ENCODE measurements around the gene REEP3. TPM values are rescaled to one million over a fixed set of nuclear protein-coding genes. Genes with fewer than 3 reads are reported as not detected.
A peak's percentile ranks its signal among the peaks of the same experiment; 100 is the strongest.
"Not testable (repeated sequence)": the region's sequence is repeated elsewhere in the genome, so short reads cannot be mapped to it uniquely, and the experiment has no call there.

Gene REEP3
- total RNA-seq, 2 donors from 2014 or later = 25.4 to 34.1 TPM

DNA sequence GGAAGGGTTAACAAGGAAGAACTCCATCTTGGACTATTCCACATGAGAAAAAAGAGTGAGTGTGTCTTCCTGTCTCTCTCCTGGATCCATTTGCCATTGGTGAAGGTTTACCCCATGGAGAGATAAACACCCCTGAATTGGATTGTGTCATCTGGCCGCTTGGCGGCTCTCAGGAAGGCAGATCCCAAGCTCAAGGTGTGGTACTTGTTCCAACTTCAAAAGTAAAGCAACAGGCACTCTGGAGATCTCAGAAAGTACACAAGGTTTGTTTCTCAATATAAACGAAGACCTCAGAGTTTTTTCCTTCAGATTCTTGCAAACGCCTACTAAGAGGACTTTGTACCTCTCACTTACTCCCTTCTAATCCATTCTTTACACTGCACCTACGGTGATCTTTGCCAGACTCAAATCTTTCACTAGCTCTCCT, 116.7 kb downstream of the REEP3 start:
- no peak for ATAC-seq
- DNase-seq = no peak
- intact Hi-C loops (cut with DNase I) = loop anchor here in 1 of 2 donors (5.0 kb wide), 1 partner anchor 74 kb away; no protein-coding TSS in a partner anchor

DNA sequence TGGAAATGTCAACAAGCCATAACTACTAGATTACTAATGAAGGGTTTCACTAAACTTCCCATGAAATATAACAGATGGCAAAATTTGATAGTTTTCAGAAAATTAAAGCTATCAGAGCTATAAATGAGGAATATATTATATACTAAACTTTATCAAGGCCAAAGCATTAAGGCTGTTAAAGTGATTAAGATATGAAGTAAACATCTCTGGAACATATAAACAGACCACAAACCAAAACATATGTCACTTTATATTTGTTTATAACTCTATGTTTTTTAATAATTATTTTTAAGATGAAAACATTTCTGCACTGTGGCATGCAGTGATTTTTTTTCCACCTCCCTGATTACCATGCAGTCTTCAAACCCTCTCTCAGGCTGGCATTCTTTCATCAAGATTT, 120.2 kb downstream of the REEP3 start:
- intact Hi-C loops (cut with DNase I) = no loop called here
- no peak for DNase-seq
- ATAC-seq = no peak

DNA sequence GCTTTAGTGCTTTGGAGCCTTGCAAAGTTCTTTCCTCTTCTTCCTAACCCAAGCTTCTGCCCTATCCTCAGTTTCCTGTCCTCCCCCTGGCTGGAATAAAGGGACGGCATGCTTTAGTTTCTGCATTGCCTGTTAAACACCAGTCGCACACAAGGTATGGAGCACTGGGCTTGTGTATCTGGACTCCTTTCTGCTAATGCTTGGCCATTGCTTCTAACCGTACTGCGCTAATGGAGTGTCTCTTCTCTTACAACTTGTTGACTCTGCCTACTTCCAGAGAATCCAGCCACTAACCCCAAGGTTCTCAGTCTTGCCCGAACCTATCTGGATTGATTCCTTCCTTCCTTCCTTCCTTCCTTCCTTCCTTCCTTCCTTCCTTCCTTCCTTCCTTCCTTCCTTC, 120.6 kb downstream of the REEP3 start:
- intact Hi-C loops (cut with DNase I) = no loop called here
- DNase-seq = no peak

DNA sequence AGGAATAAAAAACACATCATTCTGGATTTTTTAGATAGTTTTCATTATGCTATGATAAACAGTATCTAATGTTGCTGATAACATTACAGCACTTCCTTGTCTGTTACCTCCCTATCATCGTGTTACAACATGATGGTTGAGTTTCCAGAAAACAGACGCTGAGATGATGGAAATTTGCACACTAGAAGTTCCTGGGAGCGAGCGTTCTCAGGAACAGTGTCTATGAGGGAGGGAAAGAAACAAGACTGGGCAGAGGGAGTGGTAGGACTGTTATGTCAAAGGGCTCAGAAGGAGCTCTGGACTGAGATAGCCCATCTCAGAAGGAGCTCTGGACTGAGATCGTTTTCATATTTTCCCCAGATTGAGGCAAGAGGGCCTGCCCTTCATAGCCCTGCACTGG, 121.6 kb downstream of the REEP3 start:
- intact Hi-C loops (cut with DNase I) = no loop called here
- ATAC-seq (no peak), DNase-seq (no peak)

More for the DNA sequence above, 120.6 kb downstream of the REEP3 start:
- no peak for ATAC-seq

DNA sequence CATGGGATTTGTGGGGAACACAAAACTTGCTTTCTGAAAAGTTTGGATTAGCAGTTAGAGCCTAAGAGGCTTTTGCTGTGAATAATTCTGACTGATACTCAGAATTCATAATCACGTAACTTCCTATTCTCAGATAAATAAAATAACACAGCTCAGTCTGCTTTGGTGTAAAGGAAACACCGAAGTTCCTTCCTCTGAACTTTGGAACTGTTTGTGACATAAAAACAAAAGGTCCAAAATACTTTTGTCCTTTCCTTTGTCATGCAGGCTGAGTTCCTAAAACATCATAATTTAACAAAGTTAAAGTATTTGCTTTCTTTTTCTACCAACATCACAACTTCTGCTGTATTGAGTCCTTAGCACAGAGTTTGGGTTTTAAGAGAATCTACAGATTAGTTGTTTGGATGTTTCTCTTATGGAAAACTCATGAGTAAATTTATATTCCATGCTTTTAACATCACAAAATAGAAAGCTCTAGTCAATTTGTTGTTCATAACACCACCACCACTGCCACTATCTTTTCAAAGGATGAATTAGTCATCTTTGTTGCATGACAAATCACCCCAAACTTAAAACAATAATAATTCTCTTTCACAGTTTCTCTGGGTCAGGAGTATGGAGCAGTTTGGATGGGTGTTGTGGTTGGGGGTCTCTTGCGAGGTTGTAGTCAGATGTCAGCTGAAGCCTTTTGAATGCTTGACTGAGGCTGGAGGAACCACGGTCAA, 123.4 kb downstream of the REEP3 start:
- DNase-seq = no peak
- peak in 1 of 2 donors; percentile 41 for ATAC-seq
- intact Hi-C loops (cut with DNase I) = no loop called here

DNA sequence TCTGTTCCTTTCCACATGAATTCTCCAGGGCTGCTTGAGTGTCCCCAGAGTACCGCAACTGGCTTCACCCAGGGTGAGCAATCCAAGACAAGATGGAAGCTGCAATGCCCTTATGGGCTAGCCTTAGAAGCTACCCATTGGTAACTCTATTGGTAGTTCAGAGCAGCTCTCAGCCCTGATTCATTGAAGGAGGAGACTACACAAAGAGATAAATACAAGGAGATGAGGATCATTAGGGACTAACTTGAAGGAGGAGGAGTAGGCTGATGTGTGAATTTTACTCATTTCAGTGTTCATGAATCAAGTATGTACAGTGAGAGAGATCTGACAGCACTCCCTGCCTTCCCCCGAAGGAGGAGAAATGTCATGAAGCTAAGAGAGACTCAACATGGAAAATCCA, 124.0 kb downstream of the REEP3 start:
- DNase-seq (no peak), ATAC-seq (no peak)
- intact Hi-C loops (cut with DNase I) = no loop called here

DNA sequence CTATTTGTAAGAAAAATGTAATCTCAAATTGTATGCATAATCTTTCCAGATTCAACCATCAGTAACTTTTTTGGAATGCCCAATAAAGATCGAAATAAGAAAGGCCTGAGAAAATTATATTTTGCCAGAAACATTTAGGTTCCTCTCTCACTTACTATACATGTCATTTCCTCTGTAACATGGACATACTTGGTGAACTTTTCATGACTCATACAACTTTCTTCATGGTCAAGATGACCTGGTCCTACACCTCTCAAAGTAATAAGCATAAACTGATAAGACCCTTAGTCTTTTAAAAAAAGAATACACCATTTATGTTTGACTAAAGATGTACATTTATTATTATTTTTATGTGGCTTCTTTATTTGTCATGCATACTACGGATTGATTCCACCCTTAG, 125.3 kb downstream of the REEP3 start:
- intact Hi-C loops (cut with DNase I) = no loop called here
- DNase-seq (no peak), ATAC-seq (no peak)

DNA sequence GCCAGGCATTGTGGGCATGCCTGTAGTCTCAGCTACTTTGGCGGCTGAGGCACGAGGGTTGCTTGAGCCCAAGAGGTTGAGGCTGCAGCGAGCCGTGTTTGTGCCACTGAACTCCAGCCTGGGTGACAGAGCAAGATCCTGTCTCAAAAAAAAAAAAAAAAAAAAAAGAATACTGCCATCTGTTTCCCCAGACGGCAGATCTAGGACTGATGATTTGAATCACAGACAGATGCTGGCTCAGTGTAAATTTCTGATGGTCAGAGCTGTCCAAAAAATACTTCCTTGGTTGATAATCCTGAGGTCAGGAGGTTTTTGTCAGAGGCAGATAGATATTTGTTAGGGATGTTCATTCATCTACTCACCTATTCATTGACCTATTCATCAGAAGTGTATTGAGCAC, 130.7 kb downstream of the REEP3 start:
- ATAC-seq = no peak
- DNase-seq = no peak
- intact Hi-C loops (cut with DNase I) = no loop called here

DNA sequence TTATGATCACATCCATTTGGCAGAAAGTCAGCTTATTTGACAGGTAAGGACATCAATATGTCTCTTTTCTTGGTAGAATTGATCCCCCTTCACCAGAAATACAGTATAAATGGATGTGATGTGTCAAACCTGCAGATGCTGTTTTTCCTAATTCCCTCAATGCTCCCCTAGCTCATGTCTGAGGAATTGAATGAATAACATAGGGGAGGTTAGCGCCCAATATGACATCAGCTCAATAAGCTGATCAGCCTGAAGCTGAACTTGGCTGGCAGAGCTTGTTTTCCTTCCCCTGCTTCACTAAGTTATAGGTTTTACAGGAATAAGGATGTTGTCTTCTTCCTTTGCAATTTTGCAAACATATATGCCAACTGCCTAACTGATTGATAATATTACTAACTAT, 132.5 kb downstream of the REEP3 start:
- ATAC-seq (no peak), DNase-seq (no peak)
- intact Hi-C loops (cut with DNase I) = no loop called here

DNA sequence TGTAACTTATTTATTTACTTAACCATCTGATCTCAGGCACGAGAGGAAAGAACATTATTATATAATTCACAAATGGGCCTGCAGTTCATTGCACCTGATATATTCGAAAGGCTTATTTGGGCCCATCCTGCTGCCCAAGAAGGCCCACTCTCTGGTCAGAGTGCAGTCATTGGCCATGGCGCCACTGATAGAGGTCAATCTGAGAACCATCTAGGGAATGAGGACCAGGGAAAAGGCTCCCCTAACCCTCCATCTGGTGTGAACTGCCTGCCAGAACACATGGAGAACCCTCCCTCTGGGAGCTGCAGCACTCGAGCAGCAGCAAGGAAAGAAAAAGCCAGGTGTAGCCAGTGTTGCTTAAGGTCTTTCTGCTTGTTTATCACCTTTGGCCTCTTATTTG, 136.6 kb downstream of the REEP3 start:
- DNase-seq (no peak), ATAC-seq (no peak)
- intact Hi-C loops (cut with DNase I) = no loop called here

DNA sequence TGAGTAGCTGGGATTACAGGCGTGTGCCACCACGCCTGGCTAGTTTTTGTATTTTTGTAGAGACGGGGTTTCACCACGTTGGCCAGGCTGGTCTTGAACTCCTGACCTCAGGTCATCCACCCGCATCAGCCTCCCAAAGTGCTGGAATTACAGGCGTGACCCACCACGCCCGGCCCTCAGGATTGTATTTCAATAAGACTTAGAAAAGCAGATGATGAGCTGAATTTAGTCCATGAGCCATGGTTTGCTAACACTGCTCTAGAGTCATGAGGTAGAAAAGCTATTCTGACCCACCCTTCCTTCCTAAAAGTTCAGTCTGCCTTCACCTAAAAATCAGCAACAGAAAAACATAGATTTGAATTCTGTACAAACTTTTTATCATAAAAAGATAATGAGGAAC, 139.7 kb downstream of the REEP3 start:
- DNase-seq; intact Hi-C loops (cut with DNase I); ATAC-seq: not testable (repeated sequence)

DNA sequence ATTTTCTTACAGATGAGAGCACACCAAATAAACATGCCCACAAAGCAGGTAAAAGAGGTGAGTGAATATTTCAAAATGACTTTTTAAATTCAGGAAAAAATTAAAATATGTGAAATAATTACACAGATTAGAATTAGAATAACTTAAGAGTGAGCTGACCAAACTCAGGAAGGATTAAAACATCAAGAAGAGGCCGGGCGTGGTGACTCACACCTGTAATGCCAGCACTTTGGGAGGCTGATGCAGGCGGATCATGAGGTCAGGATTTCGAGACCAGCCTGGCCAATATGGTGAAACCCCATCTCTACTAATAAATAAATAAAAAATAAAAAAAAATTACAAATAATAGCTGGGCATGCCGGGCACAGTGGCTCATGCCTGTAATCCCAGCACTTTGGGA, 140.1 kb downstream of the REEP3 start:
- DNase-seq (no peak), ATAC-seq (no peak)
- intact Hi-C loops (cut with DNase I) = no loop called here

DNA sequence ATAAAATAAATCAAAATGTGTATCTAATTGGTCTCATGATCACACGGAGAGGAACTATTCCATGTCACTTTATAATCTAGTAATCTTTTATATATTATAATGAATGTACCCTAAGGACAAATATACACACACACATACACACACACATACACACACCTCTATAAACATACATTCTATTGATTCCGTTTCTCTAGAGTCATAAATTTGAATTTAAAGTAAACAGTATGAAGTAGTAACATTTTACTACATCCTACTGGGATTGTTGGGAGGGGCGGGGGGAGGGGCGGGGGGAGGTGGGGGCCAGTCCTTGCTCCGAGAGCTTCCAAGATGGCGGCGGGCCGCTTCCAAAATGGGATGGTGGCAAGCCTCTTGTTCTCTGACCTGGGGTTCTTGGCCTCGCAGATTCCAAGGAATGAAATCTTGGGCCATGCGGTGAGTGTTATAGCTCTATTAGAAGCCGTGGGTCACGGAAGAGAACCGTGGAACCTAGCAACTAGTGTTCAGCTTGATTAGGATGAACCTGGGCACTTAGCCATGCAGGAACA, 143.2 kb downstream of the REEP3 start:
- intact Hi-C loops (cut with DNase I) = no loop called here
- ATAC-seq = no peak
- no peak for DNase-seq

DNA sequence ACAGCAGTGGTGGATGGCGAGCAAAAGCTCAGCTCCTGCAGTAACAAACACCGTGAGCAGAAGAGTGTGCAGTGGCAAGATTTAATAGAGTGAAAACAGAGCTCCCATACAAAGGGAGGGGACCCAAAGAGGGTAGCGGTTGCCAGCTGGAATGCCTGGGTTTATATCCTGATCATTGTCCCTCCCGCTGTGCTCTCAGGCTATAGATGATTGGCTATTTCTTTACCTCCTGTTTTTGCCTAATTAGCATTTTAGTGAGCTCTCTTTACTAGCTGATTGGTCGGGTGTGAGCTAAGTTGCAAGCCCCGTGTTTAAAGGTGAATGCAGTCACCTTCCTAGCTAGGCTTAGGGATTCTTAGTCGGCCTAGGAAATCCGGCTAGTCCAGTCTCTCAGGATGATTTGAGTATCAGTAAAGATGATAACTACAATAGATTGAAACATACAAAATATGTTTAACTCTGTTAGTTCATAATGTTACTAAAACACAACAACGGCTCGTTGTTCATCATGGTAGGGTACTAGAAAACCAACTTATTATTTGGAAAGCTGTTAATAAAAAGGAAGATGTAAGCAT, 143.9 kb downstream of the REEP3 start:
- DNase-seq; intact Hi-C loops (cut with DNase I); ATAC-seq: not testable (repeated sequence)

DNA sequence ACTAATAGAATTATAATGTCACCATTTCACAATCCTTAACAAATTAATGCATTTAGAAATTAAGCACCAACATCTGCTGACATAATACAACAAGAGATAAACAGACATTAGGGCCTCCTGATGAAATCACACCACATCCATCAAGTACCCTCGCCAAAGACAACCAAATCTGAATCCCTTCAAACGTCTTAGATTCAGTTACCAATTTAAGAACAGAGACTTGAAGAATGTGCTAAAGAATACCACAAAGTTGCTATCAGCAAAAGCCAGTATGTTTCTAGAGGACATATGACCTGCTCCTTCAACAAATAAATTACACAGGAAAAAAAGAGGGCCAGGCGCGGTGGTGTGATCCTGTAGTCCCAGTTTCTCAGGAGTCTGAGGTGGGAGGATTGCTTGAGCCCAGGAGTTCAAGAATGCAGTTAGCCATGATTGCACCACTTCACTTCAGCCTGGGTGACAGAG, 144.5 kb downstream of the REEP3 start:
- ATAC-seq (no peak), DNase-seq (no peak)
- intact Hi-C loops (cut with DNase I) = no loop called here

DNA sequence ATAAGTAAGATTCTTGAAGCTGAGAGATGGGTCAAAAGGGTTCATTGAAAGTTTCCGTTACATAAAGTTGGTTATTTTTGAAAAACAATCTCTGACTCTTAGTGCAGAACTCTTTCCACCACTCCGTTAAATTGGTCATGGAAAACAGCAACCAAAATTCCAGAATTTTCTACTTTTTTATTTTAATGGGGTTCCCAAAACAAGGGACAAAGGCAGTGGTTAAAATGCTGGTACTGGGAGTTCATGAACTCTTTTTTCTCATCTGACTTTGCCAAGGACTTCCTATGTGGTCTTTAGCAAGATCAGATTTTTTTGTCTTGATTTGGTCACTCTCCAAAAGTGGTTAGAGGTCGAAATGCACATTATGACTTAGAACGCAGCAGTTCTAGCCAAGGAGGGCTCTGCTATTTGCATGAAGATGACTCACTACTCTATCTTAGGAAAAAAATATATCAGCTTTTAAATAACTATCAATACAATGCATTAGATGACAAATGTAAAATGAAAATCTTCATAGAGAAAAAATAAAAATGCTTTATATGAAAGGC, 145.7 kb downstream of the REEP3 start:
- peak in 1 of 2 donors; percentile 46 for ATAC-seq
- intact Hi-C loops (cut with DNase I) = no loop called here
- no peak for DNase-seq

DNA sequence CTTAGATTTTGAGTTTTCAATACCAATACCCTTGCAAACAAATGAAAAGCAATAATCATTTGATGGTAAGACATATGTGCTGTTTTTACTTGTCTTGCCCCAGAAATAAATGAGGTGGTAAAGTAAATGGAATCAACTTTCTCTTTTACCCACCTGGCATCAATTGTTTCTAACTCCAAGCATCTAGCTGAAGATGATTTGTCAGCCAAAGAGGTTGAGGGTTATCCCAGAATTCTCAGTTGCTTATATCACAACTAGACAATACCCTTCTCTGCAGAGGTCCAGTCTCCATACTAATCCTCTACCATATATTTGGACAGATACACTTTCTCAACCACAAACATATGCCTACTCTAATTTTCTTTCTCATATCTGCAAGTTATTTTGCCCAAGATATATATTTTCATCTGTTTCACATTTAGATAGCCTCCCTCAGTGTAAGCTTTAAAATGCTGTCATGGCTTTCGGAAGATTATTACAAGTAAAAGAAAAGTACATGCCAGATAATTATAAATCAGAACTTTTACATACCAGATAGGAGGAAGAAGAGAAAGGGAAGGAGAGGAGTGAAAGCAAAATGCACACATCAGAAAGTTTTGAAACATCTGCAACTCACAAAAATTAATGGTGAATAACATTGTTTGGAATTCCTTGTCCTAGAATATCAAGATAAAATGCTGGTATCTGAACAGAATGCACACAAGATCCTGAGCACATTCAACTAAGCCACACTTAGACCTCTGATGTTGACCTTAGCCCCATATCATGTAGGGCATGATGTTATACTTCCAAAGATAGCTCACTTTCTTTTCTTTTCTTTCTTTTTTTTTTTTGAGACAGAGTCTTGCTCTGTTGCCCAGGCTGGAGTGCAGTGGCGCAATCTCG, 146.6 kb downstream of the REEP3 start:
- no peak for DNase-seq
- ATAC-seq = no peak
- intact Hi-C loops (cut with DNase I) = no loop called here

DNA sequence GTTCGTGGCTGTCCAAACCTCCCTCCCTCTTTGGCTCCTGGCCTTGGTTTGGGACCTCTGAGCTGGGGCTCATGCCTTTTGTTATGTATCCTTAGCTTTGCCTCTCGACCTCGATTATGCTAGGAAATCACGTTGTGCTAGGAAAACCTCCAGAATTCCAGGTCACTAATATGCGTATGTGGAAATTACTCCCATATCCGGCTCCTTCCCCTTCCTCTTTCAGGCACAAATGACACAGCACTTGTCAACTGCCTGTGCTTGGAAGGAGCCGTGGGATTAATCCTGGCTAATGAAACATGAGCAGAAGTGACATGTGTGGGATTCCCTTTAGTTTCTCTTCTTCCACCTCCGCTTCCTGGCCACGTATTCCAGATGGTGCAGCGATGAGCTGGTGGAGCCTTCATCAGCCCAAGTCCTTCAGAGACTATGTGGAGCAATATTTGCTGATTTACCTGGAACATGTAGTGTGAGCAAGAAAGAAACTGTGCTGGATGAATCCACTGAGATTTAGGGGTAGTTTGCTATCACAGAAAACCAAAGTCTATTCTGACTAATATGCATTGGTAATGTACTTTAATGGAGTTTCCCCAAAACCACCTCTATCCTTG, 149.2 kb downstream of the REEP3 start:
- DNase-seq (peak; percentile 48), ATAC-seq (peak; percentile 66 to 68)
- intact Hi-C loops (cut with DNase I) = loop anchor here in 1 of 2 donors (5.0 kb wide), 1 partner anchor 42 kb away; no protein-coding TSS in a partner anchor

Measured in left cardiac atrium (tissue), 4 donors.